NCI-H2196 treated with DMSO at 0.1 percent for 48 hours (cell line): ENCODE data around the gene ZNF350.
"Not testable (repeated sequence)": the region's sequence is repeated elsewhere in the genome, so short reads cannot be mapped to it uniquely, and the experiment has no call there.

Source experiments
- DNase-seq: peaks from one replicate; lab custom pipeline; 2025; ENCODE audit not compliant: unreplicated experiment; lab: John Stamatoyannopoulos, UW

ZNF350 gene

DNA sequence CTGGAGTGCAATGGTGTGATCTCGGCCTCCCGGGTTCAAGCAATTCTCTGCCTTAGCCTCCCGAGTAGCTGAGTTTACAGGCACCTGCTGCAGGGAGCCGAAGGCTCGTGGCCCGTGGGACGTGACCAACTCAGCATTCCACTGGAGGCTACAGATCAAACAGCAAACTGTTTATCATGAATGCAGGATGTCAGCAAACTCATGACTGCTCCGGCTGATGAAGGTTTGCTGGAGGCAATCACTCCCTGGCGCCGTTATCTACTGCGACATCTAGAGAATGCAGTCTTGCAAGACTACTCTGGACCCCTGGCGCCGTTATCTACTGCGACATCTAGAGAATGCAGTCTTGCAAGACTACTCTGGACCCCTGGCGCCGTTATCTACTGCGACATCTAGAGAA, 10.9 kb downstream of the ZNF350 start:
- not testable (repeated sequence) for DNase-seq

DNA sequence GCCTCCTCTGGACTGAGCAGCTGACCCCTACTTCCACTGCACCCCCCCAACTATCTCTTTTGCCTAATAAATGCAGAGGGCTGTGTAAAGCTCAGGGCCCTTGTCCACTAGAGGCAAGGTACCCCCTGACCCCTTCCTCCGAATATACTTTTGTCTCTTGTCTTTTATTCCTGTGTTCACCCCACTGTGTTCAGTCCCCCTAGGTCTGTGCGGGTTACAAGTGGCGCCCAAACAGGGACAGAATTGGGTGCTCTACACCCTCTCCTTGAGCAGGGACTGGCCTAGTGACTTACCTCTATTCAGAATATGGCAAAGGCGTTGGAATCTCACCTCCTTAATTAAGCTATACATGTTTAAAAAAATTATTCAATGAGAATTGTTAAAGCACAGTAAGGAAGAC, 15.0 kb downstream of the ZNF350 start:
- no peak for DNase-seq

DNA sequence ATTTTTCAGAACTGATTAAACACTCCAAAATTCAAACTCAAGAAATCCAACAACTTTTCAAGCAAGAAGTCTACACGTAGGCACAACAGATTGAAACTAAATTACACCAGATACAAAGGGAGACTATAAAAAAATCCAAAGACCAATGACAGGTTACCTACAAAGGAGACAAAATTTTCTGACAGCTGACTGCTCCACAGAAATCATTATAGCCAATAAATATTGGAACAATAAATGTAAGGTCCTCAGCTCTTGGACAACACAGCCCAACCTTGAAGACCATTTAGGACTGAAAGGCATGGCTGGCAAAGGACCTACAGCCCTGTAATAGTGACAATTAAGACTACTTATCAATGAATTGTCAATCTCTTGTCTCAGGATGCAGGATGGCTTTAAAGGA, 15.9 kb downstream of the ZNF350 start:
- no peak for DNase-seq

DNA sequence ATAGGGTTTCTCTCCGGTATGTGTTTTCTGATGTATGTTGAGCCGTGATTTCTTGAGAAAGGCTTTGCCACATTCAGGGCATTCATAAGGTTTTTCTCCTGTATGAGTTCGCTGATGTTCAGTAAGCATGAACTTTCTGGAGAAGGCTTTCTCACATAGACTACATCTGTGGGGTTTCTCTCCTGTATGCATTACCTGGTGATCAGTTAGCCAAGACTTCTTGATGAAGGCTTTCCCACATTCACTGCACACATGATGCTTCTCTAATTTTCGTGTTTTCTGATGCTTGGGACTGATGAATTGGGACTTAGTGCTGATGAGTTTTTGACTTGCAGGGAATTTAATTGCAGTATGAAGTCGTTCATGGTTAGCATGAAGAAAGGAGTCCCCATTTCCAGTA, 21.1 kb downstream of the ZNF350 start:
- no peak for DNase-seq

DNA sequence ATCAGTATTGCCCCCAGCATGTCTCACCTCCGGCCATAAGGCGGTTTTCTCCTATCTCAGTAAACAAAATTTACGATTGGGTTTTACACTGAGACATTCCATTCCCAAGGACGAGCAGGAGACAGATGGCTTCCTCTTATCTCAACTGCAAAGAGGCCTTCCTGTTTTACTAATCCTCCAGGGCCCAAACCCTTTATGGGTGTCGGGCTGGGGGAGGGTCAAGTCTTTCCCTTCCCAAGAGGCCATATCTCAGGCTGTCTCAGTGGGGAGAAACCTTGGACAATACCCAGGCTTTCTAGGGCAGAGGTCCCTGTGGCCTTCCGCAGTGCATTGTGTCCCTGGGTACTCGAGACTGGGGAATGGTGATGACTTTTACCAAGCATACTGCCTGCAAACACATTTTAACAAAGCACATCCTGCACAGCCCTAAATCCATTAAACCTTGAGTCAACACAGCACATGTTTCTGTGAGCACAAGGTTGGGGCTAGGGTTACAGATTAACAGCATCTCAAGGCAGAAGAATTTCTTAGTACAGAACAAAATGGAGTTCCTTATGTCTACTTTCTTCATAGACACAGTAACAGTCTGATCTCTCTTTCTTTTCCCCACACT, 25.9 kb downstream of the ZNF350 start:
- DNase-seq: not testable (repeated sequence)

DNA sequence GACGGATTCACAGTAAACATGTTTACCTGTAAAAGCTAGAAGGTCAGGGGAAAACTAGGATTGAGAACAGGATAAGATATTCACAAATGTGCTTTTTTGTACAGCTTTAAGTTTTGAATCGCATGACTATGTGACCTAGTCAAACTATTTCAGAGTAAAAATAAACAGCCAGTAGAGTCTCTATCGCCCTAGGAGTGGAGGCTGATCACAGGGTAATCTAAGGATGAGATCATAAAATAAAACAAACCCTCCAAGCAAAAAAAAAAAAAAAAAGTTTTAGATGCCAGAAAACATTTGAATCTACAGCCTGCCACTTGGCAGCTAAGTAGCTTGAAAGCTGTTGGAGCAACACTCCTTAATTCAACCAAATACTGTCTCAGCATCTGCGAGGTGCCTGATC, 26.8 kb downstream of the ZNF350 start:
- DNase-seq: no peak

DNA sequence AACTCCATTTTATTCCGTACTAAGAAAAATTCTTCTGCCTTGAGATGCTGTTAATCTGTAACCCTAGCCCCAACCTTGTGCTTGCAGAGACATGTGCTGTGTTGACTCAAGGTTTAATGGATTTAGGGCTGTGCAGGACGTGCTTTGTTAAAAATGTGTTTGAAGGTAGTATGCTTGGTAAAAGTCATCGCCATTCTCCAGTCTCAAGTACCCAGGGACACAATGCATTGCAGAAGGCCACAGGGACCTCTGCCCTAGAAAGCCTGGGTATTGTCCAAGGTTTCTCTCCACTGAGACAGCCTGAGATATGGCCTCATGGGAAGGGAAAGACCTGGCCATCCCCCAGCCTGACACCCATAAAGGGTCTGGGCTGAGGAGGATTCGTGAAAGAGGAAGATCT, 28.8 kb downstream of the ZNF350 start:
- DNase-seq: not testable (repeated sequence)

DNA sequence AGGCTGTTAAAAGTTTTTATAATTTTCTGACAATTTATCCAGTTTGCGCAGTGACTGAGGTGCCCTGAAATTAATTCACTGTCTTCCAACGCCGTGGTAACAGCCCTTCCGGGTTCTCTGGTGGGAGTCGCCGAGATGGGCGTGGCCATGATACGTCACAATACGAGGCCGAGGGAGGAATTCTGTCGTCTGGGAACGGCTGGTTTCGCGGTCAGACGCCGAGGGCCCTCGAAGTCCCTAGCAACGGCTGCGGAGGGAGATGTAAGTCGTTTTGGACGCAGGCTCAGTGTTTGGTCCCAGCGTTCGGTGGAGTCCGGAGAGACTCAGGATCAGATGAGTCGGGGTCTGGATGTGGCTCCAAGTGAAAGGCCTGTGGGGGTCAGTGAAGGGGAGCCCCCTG, 37.7 kb downstream of the ZNF350 start:
- no peak for DNase-seq

DNA sequence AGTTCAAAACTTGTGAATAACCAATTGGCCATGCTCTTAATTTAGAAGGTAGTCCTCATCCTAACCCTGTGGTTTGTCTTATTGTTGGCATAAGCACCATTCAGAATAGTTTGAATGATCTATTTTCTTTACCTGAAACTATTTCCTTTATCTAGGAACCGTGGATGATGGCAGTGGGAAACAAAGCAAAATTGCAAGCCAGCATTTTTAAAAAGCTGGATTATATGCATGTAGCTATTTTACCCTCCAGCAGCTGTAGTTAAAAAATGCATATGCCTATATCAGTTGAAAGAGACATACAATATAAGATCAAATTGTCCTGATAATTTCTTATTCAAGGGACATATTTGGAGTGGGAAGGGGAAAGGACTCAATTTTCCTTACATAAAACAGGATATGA, 40.0 kb downstream of the ZNF350 start:
- DNase-seq: no peak

DNA sequence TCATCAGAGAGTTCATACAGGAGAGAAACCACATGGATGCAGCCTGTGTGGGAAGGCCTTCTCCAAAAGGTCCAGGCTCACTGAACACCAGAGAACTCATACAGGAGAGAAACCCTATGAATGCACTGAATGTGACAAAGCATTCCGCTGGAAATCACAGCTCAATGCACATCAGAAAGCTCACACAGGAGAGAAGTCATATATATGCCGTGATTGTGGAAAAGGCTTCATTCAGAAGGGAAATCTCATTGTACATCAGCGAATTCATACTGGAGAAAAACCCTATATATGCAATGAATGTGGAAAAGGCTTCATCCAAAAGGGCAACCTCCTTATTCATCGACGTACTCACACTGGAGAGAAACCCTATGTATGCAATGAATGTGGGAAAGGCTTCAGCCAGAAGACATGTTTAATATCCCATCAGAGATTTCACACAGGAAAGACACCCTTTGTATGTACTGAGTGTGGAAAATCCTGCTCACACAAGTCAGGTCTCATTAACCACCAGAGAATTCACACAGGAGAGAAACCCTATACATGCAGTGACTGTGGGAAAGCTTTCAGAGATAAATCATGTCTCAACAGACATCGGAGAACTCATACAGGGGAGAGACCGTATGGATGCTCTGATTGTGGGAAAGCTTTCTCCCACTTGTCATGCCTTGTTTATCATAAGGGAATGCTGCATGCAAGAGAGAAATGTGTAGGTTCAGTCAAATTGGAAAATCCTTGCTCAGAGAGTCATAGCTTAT, 41.7 kb downstream of the ZNF350 start:
- DNase-seq: no peak

DNA sequence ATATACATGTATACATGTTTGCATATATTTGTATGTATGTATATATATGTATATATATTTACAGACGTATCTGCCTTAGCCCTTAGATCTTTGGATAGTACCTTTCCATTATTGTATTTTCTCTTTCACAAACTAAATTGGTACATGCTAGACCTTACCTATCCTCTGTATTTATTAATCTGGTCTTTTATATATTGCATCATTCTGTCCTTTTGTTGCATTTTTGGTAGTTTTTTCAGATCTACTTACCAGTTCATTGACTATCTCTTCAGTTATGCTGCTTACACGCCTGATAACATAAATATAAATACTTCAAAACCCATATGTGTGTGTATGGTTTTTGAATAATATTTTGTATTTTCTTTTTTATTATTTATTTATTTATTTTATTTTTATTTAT, 47.7 kb downstream of the ZNF350 start:
- no peak for DNase-seq

DNA sequence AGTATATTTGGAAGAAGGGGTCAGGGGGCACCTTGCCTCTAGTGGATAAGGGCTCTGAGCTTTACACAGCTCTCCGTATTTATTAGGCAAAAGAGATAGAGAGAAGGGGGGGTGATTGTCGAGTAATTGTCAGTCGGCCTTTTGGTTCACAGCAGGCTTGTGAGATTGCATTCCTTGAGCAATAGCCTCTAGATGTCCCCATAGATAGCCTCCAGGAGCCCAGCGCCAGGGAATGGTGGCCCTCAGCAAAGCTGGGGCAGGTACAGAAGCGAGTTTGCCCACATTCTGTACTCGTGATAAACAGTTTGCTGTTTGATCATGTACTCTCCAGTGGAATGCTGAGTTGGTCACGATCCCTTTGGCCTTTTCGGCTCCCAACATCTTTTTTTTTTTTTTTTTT, 54.7 kb downstream of the ZNF350 start:
- DNase-seq: no peak

DNA sequence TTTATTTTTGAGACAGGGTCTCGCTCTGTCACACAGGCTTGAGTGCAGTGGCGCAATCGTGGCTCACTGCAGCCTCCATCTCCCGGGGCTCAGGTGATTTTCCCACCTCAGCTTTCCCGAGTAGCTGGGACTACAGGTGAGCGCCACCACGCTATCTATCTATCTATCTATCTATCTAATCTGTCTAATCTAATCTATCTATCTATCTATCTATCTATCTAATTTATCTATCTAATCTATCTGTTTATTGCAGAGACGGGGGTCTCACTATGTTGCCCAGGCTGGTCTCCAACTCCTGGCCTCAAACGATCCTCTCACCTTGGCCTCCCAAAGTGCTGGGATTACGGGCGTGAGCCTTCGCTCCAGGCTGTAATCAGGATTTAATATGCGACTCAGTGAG, 58.8 kb downstream of the ZNF350 start:
- no peak for DNase-seq

DNA sequence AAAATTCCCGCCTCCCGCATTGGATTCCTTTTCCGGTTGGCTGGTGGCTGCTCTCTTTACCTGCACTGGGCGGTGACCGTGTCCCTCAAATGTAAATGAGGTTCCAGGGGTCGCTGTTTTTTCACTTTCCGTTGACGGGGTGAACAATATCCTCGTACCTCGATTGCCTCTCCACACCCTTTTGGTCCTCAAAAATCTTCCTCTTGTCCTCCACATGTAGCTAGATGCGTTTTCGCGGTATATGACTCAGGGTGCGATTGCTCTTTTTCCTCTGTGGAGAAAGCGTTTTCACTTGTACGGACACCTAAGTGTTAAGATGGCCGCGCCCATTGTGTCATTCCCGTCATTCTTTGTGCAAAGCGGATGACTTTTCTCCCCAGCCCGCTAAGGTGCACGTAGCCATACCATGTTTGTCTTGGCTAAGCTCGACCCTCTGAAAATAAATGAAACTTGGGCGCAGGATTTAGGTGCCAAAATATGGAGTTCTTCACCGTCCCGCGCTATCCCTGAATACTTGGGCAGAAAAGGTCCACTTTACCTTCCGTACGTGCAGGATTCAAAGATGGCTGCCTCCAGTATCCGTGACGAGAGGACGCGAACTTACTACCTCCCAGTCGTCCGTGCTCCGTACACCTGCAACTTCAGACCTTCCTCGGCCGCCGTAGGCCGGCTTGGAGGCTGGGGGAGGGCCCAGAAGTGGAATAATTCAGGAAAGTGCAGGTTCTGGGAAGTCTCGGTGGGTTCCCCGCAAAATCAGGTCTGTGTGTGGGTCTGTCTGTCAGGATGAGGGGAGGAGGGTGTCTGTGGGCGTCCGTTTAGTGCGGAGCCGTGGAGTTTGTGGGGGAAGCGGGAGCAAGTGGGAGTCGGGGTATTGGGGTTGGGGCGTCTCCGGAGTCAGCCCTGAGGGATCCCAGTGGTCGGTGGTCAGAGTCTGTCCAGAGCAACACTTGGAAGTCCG, 59.6 kb downstream of the ZNF350 start, which contains the start of gene ZNF613:
TSS of gene ZNF613 (plus strand) at position 689 of the 958 bp plus-strand sequence. CDS start 8,749 bp downstream, outside the sequence.
- DNase-seq: peak; percentile 85

DNA sequence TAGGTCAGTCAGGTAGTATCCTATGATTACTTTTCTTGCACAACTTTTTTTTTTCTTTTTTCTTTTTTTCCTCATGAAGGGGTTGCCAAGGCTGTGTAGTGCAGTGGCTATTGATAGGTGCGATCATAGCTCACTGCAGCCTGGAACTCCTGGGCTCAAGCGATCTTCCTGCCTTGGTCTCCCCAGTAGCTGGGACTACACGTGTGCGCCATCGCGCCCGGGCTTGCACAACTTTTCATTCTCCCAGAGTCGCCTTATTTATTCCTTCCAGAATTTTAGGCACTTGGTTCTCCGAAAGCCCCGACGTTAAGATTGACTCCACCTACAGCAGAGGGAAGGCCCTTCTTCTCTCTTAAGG, 60.2 kb downstream of the ZNF350 start:
- no peak for DNase-seq

DNA sequence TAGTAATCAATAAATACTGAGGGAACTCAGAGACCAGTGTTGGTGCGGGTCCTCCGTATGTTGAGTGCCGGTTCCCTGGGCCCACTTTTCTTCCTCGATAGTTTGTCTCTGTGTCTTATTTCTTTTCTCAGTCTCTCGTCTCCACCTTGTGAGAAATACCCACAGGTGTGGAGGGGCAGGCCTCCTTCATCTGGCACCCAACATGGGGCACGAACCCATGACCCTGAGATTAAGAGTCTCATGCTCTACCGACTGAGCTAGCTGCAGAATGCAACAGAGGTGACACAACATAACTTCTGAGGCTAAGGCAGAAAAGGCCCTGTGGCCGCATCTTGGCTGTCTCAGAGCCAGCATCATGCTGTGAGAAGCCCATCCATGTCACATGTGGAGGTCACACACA, 64.7 kb downstream of the ZNF350 start:
- DNase-seq: no peak

DNA sequence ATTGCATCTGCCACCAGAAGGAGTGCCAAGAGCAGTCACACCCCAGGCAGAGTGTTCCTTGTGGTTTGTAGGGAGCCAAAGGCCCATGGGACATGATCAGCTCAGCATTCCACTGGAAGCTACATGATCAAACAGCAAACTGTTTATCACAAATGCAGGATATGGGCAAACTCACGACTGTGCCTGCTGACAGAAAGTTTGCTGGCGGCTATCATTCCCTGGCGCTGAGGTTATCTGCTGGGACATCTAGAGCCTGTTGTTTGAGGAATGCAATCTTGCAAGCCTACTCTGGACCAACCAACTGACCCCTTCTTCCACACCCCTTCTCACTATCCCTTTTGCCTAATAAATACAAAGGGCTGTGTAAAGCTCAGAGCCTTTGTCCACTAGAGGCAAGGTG, 67.0 kb downstream of the ZNF350 start:
- DNase-seq: no peak

DNA sequence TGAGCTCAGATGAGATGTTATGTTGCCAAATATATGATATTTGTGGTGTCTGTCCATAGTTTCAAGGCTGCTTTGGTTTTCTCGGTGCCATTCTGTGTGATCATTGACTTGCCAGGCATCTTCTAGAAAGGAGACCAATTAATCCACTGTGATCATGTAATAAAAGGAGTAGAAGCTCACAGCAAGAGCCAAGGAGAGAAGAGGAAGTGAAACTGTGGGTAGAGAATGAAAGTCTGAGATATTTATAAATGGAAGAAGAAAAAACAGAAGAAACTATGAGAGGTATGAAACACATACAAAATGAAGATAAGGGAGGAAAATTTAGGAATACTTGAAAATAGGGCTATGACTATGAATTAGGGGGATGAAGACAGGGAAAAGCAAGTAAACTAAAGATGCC, 70.5 kb downstream of the ZNF350 start:
- DNase-seq: no peak

DNA sequence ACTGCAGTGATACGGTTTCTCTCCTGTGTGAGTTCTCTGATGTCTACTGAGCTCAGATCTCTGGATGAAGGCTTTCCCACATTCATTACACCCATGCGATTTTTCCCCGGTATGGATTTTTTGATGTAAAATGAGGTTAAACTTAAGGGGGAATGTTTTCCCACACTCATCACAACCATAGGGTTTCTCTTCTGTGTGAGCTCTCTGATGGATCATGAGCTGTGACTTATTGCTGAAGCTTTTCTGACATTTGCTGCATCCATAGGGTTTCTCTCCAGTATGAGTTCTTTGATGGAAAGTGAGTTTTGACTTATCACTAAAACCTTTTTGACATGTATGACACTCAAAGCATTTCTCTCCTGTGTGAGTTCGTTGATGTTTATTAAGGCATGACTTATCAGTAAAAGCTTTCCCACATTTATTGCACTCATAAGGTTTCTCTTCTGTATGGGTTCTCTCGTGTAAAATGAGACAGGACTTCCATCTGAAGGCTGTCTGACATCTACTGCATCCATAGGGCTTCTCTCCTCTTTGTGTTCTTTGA, 71.2 kb downstream of the ZNF350 start:
- DNase-seq: no peak
